Stimulated activated CD4-positive, alpha-beta T cell treated with anti-CD3 and anti-CD28 coated beads, Interleukin-2, amount 100 ng/mL, for 48 hours (primary cell): ENCODE data around the gene ZNF397.
A peak's percentile ranks its signal among the peaks of the same experiment; 100 is the strongest.

ENCODE experiments used
- DNase-seq, 2 donors: peaks; one replicate each; pipeline ENCODE4 v3.0.0-alpha.2; 2020

Gene ZNF397

GRCh38 chr18:35246831-35247230 is 6.0 kb downstream of the ZNF397 start:
- DNase-seq = no peak

- DNase-seq = no peak
Observed at GRCh38 chr18:35247412-35248249, 6.8 kb downstream of the ZNF397 start.

DNA sequence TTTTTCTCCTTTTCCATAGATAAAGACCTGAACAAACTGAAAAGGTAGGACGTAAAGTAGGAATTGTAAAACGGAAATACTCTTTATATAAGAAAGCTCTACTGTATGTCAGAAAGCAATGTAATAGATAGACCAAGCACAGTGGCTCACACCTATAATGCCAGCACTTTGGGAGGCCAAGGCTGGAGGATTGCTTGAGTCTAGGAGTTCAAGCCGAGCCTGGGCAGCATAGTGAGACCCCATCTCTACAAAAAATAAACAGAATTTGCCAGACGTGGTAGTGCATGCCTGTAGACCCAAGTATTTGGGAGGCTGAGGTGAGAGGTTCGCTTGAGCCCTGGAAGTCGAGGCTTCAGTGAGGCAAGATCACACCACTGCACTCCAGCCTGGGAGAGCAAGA is 7.6 kb downstream of the ZNF397 start:
- no peak for DNase-seq

DNA sequence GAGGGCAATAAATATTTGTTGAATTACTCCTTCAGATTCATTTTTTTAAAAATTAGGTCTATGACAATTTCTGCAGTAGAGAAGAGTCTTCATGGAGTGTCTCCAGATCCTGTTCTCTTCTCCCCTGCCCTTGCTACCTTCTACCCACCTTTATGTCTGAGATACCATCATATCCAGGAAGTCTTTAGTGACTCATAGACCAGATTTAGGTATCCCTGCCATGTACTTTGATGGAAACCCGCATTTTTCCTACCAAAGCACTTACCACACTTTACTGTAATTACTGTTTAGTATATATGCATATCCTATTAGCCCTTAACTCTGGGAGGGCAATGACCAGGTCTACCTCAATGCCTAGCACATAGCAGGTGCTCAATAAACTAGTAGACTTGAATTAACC is 11.6 kb downstream of the ZNF397 start:
- DNase-seq = no peak

GRCh38 chr18:35253655-35254287 is 12.9 kb downstream of the ZNF397 start:
- no peak for DNase-seq

DNA sequence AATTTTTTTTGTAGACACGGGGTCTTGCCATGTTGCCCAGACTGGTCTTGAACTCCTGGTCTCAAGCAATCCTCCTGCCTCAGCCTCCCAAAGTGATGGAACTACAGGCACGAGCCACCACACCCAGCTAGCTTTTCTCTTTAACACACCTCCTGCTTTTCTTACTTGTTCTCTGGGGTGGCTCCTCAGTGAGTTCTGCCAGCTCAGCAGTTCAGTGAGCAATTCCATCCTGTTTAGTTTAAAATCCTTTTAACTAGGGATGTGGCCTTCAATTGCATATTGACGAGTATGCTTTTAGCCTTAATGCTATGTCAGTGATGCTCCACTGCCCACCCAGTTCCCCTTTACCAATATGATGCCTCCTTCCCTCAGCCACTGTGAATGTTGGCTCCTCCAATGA is 16.1 kb downstream of the ZNF397 start:
- DNase-seq = no peak

DNA sequence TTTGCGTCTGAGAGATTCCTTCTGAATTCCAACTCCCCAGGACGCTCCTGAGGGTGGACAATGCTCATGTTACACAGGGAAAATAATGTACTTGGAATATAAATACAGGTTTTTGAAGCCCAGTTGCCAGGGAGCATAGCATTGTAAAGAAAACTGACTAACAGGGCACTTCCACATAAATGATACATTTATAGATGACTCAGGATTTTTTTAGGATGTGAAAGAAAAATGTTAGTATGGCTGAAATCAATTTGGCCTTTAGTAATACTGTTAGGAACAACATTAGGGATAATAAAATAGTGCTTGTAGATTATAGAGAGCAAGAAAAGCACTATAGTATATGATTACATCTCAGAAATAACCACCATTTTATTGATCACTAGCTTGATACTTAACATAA is 23.6 kb downstream of the ZNF397 start:
- no peak for DNase-seq

DNA sequence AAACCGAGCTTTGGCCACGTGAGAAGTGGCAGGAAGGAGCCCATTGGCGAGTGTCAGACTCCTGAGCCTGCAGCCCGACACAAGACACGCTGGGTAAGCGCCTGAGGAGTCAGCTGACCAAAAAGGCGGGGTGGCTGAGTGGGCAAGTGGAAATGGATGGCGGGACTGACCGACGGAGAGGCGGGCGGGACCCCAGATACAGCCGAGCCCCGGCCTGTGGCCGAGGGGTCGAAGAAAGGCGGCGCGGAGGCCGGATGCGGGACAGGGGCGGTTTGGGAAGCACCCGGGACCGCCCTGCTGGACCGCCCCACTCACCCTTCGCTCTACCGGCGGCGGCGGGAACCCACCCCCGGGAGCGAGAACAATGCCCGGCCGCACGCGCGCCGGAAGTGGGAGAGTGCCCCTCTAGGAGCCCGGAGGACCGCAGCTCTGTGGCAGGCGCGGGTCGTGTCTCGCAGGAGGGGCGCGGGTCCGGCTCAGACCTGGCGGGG is 26.4 kb downstream of the ZNF397 start:
- peak; percentile 31 to 51 for DNase-seq

- DNase-seq = no peak
Observed at GRCh38 chr18:35267809-35268208, 27.0 kb downstream of the ZNF397 start.

DNA sequence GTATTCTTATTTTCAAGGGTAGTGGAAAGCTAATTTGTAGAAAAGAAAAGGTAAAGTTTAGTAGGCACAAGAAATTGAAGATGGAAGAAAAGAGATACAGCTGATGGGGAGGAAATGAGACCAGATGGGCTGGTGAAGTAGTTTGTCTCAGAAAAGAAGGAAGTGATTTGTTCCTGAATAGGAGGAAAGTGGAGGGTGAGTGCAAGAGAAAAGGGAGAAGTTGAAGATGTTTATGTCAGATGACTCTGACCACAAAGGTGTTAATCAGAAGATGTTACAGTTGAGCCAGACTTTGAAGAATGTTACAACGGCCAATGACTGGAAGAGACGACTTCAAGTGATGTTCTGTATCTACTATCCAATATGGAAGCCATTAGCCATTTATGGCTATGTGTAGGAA is 28.0 kb downstream of the ZNF397 start:
- DNase-seq = no peak

DNA sequence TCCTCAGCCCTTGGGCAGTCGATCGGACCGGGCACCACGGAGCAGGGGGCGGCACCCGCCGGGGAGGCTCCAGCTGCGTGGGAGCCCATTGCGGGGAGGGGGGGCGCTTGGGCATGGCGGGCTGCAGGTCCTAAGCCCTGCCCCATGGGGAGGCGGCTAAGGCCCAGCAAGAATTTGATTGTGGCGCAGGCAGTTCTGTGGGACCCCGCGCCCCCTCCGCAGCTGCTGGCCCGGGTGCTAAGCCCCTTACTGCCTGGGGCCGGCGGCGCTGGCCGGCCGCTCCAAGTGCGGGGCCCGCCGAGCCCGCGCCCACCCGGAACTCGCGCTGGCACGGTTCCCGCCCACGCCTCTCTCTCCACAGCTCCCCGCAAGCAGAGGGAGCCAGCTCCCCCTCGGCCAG is 30.8 kb downstream of the ZNF397 start:
- no peak for DNase-seq

DNA sequence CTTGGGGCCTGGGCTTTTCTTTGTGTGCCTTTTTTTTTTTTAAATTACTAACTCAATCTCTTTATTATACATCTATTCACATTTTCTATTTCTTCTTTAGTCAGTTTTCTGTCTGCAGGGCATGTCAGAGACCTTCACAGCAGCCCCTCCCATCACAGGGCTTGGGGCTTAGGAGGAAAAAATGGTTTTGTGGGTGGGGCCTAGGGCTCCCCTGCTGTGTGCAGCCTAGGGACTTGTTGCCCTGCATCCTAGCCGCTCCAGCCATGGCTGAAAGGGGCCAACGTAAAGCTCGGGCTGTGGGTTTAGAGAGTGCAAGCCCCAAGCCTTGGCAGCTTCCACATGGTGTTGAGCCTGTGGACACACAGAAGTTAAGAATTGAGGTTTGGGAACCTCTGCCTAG is 35.4 kb downstream of the ZNF397 start:
- DNase-seq = no peak

GRCh38 chr18:35277633-35278032 is 36.8 kb downstream of the ZNF397 start:
- no peak for DNase-seq

- no peak for DNase-seq
Observed at GRCh38 chr18:35278085-35278484, 37.3 kb downstream of the ZNF397 start.

DNA sequence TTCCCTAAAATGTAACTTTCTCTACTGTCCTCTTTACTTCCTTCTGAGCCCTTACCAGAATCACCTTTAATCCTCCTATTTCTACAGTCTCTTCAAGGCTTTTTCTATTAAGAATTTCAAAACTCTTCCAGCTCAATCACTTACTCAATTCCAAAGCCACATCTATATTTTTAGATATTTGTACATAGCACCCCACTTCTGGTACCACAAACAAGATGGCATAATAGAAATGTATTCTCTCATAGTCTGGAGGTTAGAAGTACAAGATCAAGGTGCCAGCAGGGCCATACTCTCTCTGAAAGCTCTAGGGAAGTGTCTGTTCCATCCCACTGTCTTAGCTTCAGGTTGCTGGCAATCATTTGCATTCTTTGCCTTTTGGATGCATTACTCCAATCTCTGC is 38.1 kb downstream of the ZNF397 start:
- DNase-seq = no peak

GRCh38 chr18:35282353-35282752 is 41.5 kb downstream of the ZNF397 start:
- no peak for DNase-seq

DNA sequence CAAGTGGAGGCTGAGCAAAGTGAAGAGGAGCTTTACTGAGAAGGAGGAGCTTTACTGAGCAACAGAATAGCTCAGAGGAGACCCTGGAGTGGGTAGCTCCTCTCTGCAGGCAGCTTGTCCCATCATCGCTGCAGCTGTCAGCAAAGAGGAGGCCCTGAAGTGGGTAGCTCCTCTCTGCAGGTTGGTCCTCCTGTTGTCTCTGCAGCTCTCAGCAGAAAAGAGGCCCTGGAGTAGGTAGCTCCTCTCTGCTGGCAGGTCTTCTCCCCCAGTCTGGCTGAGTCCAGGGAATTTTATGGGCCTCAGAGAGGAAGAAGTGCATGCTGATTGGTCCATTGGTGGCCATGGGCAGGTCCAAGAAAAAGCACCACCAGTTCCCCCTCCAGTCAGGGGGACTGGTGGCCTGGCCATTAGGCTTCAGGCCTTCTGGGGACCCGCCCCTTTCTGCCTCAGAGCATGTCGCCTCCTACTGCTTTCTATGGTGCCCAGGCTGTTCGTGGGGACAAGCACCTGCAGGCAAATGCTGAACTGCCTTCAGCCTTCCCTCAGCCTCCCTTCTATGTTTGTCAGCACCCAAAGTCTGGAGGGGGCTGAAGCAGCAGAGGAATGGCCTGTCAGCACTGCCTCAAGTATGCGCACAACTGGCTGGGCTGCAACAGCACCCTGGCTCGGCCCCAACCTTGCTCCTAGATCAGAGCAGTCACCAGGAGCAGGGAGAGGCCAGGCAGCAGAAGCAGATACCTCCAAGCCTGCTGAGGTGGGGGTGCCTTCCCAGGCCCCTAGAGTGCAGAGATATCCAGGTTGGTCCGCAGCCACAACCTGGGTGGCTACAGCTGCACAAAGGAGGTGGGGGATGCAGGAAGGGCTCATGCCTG is 43.3 kb downstream of the ZNF397 start:
- DNase-seq = no peak

DNA sequence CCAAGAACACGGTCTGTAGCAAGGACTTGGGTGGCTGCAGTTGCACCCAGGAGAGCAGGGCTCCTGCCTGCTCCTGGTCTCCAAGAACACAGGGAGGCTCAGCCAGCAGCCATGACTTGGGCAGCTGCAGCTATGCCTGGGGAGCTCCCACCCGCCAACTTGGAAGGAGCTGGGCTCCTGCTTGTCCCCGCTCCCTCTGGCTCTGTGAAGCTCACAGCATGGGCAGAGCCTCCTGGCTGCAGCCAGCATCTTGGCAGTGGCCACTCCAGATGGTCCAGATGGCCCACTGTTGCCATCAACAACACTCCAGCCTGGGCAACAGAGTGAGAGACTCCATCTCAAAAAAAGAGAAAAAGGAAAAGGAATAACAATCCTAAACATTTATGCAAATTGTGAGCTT is 44.0 kb downstream of the ZNF397 start:
- DNase-seq = no peak

GRCh38 chr18:35289293-35289692 is 48.5 kb downstream of the ZNF397 start:
- no peak for DNase-seq

GRCh38 chr18:35289727-35290093 is 48.9 kb downstream of the ZNF397 start:
- peak in 1 of 2 donors; percentile 18 for DNase-seq

- peak; percentile 93 to 95 for DNase-seq
Observed at GRCh38 chr18:35290094-35290735, 49.4 kb downstream of the ZNF397 start, which contains the start of gene ZSCAN30. TSS of gene ZSCAN30 (minus strand) at chr18:35290229. CDS start at chr18:35264352, 25,877 bp downstream.

GRCh38 chr18:35291166-35291565 is 50.3 kb downstream of the ZNF397 start:
- no peak for DNase-seq

DNA sequence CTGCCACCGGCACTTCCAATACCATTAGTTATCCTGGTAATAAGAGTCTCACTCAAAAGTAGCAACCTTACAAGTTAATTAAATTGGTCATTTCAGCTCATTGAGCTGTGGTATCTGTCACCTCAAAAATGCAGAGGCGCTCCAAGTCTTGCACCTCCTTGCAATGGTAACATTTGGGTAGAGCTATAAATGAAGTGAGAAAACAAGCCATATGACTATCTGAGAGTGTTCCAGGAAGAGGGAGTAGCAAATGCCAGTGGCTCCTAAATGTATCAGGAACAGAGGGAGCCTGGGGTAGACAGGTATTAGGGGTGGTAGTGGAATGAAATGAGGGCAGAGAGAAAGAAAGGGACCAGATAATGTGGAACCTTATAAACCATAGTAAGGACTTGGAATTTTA is 55.2 kb downstream of the ZNF397 start:
- DNase-seq = no peak
